Measurements from ENCODE around the gene TUBGCP3. TPM values are rescaled to one million over a fixed set of nuclear protein-coding genes. Genes with fewer than 3 reads are reported as not detected.

TUBGCP3 gene
- total RNA-seq, 1 donor from 2014 or later, result 37.4 TPM

DNA sequence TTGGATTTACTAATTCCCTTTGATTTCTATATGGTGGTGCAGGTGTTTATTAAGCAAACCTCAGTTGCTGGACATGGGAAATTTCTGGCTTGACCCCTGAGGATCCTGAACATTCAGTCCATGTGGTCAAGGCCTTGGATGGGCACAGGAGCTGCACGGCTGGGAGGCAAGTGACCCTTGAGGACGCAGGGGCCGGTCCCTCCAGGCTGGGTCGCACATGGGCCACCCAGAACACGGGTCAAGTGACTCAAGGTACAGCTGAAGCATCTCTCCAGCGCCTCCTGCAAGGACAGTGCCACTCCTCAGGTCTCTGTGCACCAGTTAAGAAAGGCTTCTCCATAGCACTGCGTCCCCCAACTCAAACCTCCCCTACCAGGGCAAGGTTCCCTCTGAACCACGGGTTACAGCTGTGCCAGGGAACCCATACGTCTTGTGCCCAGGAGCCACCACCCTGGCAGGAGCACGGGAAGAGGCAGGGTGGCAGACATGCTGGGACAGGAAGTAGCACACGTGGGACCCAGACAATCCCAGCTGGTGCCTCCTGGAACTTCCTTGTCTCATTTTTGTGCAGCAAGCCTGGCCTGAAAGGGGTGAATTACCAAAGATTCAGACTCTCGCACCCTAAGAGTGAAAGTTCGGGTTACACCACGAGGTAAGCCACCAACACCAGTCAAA lies 118.7 kb downstream of the TUBGCP3 start:
- DNase-seq (ENCODE audit: low spot score in 2 of 2, unreplicated experiment in 2 of 2), result no peak
- Mint-ChIP-seq H3K4me1 (no peaks in the 10 kb centered on the region), H3K27ac (no peak overlapping the region), H3K4me3 (no peak overlapping the region), H3K9me3 (peaks cover 18% of the 10 kb centered on the region), H3K36me3 (no peaks in the 10 kb centered on the region), H3K27me3 (ENCODE audit: low read depth) (no peaks in the 10 kb centered on the region)
- TF ChIP-seq, protein P1, sequence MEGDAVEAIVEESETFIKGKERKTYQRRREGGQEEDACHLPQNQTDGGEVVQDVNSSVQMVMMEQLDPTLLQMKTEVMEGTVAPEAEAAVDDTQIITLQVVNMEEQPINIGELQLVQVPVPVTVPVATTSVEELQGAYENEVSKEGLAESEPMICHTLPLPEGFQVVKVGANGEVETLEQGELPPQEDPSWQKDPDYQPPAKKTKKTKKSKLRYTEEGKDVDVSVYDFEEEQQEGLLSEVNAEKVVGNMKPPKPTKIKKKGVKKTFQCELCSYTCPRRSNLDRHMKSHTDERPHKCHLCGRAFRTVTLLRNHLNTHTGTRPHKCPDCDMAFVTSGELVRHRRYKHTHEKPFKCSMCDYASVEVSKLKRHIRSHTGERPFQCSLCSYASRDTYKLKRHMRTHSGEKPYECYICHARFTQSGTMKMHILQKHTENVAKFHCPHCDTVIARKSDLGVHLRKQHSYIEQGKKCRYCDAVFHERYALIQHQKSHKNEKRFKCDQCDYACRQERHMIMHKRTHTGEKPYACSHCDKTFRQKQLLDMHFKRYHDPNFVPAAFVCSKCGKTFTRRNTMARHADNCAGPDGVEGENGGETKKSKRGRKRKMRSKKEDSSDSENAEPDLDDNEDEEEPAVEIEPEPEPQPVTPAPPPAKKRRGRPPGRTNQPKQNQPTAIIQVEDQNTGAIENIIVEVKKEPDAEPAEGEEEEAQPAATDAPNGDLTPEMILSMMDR (IDR thresholded peaks at IDR 0.05; ENCODE audit: unreplicated experiment), result no peak

- Mint-ChIP-seq H3K27ac (no peak overlapping the region), H3K36me3 (no peaks in the 10 kb centered on the region), H3K4me1 (no peaks in the 10 kb centered on the region), H3K9me3 (peaks cover 21% of the 10 kb centered on the region), H3K4me3 (no peak overlapping the region), H3K27me3 (ENCODE audit: low read depth) (no peaks in the 10 kb centered on the region)
- TF ChIP-seq, protein P1 (IDR thresholded peaks at IDR 0.05; ENCODE audit: unreplicated experiment), result no peak
- no peak for DNase-seq (ENCODE audit: low spot score in 2 of 2, unreplicated experiment in 2 of 2)
Observed at GRCh38 chr13:112468069-112468468, 119.9 kb downstream of the TUBGCP3 start.

DNA sequence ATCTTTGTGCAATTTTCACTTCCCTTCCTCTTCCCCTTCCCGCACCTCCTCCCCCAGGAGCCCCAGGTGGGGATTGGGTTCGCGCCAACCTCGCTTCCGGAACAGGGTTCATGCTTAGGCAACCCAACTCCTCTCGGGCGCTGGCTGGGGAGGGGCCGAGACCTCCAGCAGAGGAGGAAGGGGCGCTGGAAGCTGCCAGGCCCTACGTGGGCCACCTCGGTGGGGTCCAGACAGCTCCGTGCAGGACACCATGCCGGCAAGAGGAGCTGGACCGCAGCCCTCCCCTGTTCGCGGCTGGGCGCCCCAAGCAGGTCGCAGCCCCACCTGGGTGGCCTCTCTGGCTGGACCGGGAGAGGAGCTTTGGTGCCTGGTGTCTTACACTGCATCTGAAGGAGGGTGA lies 120.7 kb downstream of the TUBGCP3 start:
- DNase-seq (ENCODE audit: low spot score in 2 of 2, unreplicated experiment in 2 of 2), result no peak
- Mint-ChIP-seq H3K36me3 (no peaks in the 10 kb centered on the region), H3K9me3 (peaks cover 18% of the 10 kb centered on the region), H3K27ac (no peak overlapping the region), H3K4me3 (no peak overlapping the region), H3K4me1 (no peaks in the 10 kb centered on the region), H3K27me3 (ENCODE audit: low read depth) (no peaks in the 10 kb centered on the region)
- TF ChIP-seq, protein P1 (IDR thresholded peaks at IDR 0.05; ENCODE audit: unreplicated experiment), result no peak

- Mint-ChIP-seq H3K27me3 (ENCODE audit: low read depth) (no peaks in the 10 kb centered on the region), H3K4me1 (no peaks in the 10 kb centered on the region), H3K27ac (no peak overlapping the region), H3K4me3 (no peak overlapping the region), H3K9me3 (peaks cover 18% of the 10 kb centered on the region), H3K36me3 (no peaks in the 10 kb centered on the region)
- TF ChIP-seq, protein P1 (IDR thresholded peaks at IDR 0.05; ENCODE audit: unreplicated experiment), result no peak
- DNase-seq (ENCODE audit: low spot score in 2 of 2, unreplicated experiment in 2 of 2), result no peak
Observed at GRCh38 chr13:112466132-112467058, 121.6 kb downstream of the TUBGCP3 start.

DNA sequence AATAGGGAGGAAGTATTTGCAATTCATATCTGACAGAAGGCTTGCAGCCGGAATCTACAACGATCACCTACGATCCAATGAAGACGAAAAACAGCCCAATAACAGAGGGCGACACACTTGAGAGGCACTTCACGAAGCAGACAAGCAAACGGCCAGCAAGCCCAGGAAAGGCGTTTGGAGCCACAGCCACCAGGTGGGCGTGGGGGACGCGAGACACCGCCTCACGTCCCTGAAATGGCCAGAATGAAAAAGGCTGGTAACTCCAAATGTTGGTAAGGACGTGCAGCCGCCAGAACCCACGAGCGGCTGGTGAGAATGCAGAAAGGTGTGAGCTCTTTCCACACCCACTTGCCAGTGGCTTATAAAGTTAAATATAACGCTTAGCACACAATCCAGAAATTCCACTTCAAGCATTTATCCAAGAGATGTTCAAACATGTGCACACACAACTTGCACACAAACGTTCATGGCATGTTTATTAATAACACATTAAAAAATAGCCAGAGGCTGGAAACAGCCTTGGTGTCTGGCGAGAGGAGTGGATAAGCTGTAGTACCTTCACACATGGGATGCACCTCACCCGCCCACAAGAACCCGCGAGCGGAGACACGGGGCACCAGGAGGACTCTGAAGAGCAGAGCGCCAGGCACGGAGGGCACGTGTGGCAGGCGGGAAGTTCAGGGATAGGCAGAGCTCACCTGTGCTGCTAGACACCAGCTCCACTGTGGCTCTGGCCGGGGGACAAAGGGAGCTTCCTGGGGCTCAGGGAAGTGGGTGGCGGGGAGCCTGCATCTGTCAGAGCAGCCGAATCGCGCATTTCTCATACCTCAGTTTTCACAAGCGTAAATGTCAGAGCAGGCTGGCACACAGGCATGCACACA lies 122.5 kb downstream of the TUBGCP3 start:
- TF ChIP-seq, protein P1 (IDR thresholded peaks at IDR 0.05; ENCODE audit: unreplicated experiment), result no peak
- Mint-ChIP-seq H3K4me3 (no peak overlapping the region), H3K9me3 (peaks cover 12% of the 10 kb centered on the region), H3K4me1 (no peaks in the 10 kb centered on the region), H3K27ac (no peak overlapping the region), H3K36me3 (no peaks in the 10 kb centered on the region), H3K27me3 (ENCODE audit: low read depth) (no peaks in the 10 kb centered on the region)
- DNase-seq (ENCODE audit: low spot score in 2 of 2, unreplicated experiment in 2 of 2), result no peak

Data from mesothelial cell of epicardium (in vitro differentiated cells).